Psoas muscle (tissue), 8 donors: Measurements from ENCODE around the gene TOM1. TPM values are rescaled to one million over a fixed set of nuclear protein-coding genes. Genes with fewer than 3 reads are reported as not detected.

ENCODE experiments used
- ATAC-seq, 4 donors: fragments of 200-7000 bp; cut with Tn5 transposase; one replicate each; pipeline ENCODE4 v1.9.1; 2020; ENCODE audit warnings: moderate library complexity in 3 of 4, mild to moderate bottlenecking in 2 of 4
- DNase-seq, 2 donors: peaks; one replicate each; pipeline ENCODE4 v3.0.0-alpha.2; 2020
- H3K27ac ChIP-seq: fragments of 200-600 bp; one replicate; pipeline ENCODE4 v1.8.0; 2022
- H3K27me3 ChIP-seq, 3 donors: fragments of 200-600 bp in 1 of 3; one replicate each; pipeline versions ENCODE4 v1.6.1 to v1.8.0; 2013 to 2022; ENCODE audit warnings: low read length in 2 of 3, mild to moderate bottlenecking in 2 of 3, moderate library complexity in 1 of 3; ENCODE audit not compliant: insufficient read depth in 3 of 3
- H3K36me3 ChIP-seq, 2 donors: fragments of 200-600 bp in 1 of 2; one replicate each; pipeline versions ENCODE4 v1.6.1 to v1.8.0; 2013 to 2022; ENCODE audit warnings: low read depth in 1 of 2, mild to moderate bottlenecking in 1 of 2, moderate library complexity in 1 of 2; ENCODE audit not compliant: insufficient read depth in 1 of 2
- H3K4me1 ChIP-seq: fragments of 200-600 bp; one replicate; pipeline ENCODE4 v1.8.0; 2022
- H3K4me3 ChIP-seq: fragments of 200-600 bp; one replicate; pipeline ENCODE4 v1.8.0; 2022; ENCODE audit warnings: mild to moderate bottlenecking
- H3K9me3 ChIP-seq: fragments of 200-600 bp; one replicate; pipeline ENCODE4 v1.8.0; 2022
- WGBS, 3 donors: extraction: QIAGEN DNeasy Blood & Tissue Kit; methylation state at CpG; one replicate each; pipeline versions ENCODE4 v1.1.6 to v1.1.7; 2013; 5-methylcytosine and 5-hydroxymethylcytosine counted together
- intact Hi-C, 2 donors: fragments of 100-400 bp; cut with DNase I; formaldehyde crosslinking; loops; one replicate each; pipeline versions ENCODE4 v1.11.0 to v1.14.2; 2022
- polyA plus RNA-seq, 3 donors: library from polyadenylated mRNA; stranded (reverse); fragments of 200-250 nt; gene quantifications; one replicate each; pipeline ENCODE4 v1.2.3, GENCODE V29; 2013
- total RNA-seq, 4 donors: library from RNA; stranded (reverse); fragmentation: NEBNext Ultra II Directional in 2 of 4; extraction: Animal tissue kit (Norgen Biotek cat#: 25700) in 2 of 4; gene quantifications; one replicate each; pipeline versions ENCODE4 v1.2.1 to v1.2.4, GENCODE V29; 2021 to 2023
- TF ChIP-seq, protein P1 (sequence below): fragments of 200-600 bp; IDR thresholded peaks from one replicate; pipeline ENCODE4 v1.8.0; 2022; ENCODE audit warnings: antibody characterized with exemption
- donor health status: healthy with polysubstance abuse.
- donor health status: DM: no; HTN: no; CAD: no; lungs with moderate emphysema.
- donor health status: Bipolar disorder and iron deficiency.
- donor health status: healthy.
- donor health status: DM: yes; HTN: yes; CAD: no.
- donor health status: DM: no; HTN: no; CAD: no.
- donor health status: DM: no; HTN: no; CAD: no.
- donor health status: DM: yes; HTN: yes; CAD: no.

TOM1 gene
- total and polyA plus RNA-seq, 7 donors = 69.7 to 187 (median 116) TPM

DNA sequence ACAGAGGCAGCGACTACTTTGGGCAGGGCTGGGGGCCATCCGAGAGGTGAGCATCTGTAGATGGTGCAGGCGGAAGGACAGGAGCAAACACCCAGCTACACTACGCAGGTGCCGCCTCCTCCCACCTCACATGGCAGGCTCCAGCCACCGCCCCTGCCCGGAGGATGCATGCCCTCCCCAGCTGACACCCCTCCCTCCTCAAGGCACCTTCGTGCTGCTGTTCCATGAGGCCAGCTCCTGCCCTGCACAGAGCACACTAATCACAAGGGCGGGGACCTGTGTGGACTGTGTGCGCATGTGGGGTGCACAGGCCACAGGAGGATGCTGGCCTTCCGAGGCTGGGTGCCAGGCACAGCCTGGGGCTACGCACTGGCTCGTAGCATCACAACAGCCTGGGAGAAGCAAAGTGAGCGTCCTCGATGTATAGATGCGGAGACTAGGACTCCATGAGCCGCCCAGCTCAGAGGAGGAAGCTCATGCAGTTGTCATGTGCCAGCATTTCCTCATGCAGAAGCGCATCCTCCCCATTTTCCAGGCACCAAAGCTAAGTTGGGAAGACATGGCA is 48.4 kb downstream of the TOM1 start:
- intact Hi-C loops = no loop called here
- Histone ChIP-seq H3K9me3 (no peaks in the 10 kb centered on the region), H3K4me3 (no peak overlapping the region), H3K27ac (no peak overlapping the region), H3K27me3 (no peaks in the 10 kb centered on the region), H3K4me1 (peaks cover 16% of the 10 kb centered on the region), H3K36me3 (peaks cover 9 to 50% of the 10 kb centered on the region in 2 donors)
- whole genome bisulfite sequencing, 3 donors = 93 to 94% (median 93%) methylated on average over 18 of the region's 18 CpGs
- TF ChIP-seq, protein P1, sequence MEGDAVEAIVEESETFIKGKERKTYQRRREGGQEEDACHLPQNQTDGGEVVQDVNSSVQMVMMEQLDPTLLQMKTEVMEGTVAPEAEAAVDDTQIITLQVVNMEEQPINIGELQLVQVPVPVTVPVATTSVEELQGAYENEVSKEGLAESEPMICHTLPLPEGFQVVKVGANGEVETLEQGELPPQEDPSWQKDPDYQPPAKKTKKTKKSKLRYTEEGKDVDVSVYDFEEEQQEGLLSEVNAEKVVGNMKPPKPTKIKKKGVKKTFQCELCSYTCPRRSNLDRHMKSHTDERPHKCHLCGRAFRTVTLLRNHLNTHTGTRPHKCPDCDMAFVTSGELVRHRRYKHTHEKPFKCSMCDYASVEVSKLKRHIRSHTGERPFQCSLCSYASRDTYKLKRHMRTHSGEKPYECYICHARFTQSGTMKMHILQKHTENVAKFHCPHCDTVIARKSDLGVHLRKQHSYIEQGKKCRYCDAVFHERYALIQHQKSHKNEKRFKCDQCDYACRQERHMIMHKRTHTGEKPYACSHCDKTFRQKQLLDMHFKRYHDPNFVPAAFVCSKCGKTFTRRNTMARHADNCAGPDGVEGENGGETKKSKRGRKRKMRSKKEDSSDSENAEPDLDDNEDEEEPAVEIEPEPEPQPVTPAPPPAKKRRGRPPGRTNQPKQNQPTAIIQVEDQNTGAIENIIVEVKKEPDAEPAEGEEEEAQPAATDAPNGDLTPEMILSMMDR = no peak
- no peak for DNase-seq
- no peak for ATAC-seq

DNA sequence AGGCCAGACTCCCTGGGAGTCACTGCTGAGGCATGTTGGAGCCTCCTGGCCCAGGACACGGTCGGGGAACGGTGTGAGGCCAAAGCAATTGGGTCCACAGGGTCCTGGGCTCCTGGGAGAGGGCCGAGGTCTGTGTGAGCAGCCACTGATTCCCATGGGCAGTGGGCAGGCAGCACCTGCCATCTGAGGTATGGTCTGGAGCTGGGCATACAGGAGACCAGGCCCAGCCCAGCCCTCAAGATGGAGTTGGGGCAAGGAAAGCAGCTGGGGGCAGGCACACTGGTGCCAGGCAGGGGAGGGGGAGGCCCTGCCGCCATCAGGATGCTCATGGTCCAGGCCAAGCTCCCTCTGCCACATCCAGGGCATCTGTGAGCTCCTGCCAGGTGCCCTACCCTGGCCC is 49.0 kb downstream of the TOM1 start:
- H3K36me3 ChIP-seq = peaks cover 5 to 50% of the 10 kb centered on the region in 2 donors
- intact Hi-C loops = no loop called here
- TF ChIP-seq, protein P1 = no peak
- H3K4me3 ChIP-seq = no peak overlapping the region
- H3K4me1 ChIP-seq = peaks cover 16% of the 10 kb centered on the region
- no peak overlapping the region for H3K27ac ChIP-seq
- DNase-seq = no peak
- ATAC-seq = no peak
- no peaks in the 10 kb centered on the region for H3K27me3 ChIP-seq
- 78 to 87% (median 84%) methylated on average over 5 of the region's 5 CpGs for WGBS, 3 donors
- H3K9me3 ChIP-seq = no peaks in the 10 kb centered on the region

DNA sequence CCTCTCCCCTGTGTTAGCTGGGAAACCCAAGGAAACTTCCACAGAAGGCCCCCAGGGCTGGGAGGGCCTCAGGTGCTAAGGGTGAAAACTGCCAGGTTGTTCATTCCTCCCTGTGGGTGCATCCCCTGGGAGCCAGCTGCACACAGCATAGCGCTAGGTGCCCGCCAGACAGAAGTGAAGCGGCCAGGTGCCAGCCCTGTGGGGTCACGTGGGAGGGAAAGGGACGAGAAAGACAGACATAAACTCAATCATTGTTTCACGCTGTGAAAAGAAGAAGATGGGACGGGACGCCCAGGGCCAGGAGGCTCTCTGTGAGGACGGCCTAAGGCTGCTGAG is 49.6 kb downstream of the TOM1 start:
- Histone ChIP-seq H3K4me3 (no peak overlapping the region), H3K4me1 (peaks cover 16% of the 10 kb centered on the region), H3K27ac (no peak overlapping the region), H3K9me3 (no peaks in the 10 kb centered on the region), H3K36me3 (peaks cover 4 to 45% of the 10 kb centered on the region in 2 donors), H3K27me3 (no peaks in the 10 kb centered on the region)
- DNase-seq (no peak), ATAC-seq (no peak)
- TF ChIP-seq, protein P1 = no peak
- intact Hi-C loops = no loop called here
- WGBS, 3 donors = 43 to 65% (median 51%) methylated on average over 9 of the region's 9 CpGs

DNA sequence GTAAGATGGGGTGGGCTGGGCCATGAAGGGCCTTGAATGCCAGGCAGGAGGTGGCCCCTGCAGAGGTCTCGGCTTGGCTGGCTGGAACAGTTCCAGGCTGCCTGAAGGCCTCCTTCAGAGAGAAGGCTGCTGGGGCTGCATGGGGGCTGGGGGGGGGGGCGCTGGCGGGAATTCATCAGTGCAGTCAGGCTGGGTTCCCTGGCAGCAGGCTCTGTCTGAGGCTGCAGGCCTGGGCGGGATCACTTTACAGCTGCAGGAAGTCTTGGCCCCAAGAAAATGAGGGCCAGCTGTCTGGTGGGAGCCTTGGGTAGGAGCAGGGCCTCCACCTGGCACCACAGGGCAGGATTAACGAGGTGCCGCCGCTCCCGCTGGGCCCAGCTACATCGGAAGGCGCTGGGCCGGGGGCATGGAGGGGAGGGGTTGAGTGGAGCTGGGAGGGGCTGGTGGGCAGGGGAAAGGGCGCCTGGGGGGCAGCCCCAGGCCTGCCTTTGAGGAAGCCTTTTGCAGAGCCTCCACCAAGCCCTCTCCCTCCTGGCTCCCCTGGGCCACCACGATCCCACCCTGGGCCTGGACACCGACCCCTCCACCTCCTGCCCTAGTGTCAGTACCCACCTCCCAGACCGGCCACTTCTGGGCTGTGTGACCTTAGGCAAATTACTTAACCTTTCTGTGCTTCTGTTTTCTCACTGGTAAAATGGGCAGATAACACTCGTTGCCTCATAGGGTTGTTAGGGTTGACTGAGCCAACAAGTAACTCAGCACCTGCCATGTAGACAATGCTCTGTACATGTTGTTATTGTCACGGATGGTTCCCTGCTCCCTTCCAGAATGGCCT is 50.2 kb downstream of the TOM1 start:
- Histone ChIP-seq H3K27me3 (no peaks in the 10 kb centered on the region), H3K36me3 (peaks cover 2 to 39% of the 10 kb centered on the region in 2 donors), H3K4me3 (peak overlapping the region; percentile 71), H3K4me1 (peaks cover 16% of the 10 kb centered on the region), H3K9me3 (no peaks in the 10 kb centered on the region), H3K27ac (peak overlapping the region; percentile 80)
- TF ChIP-seq, protein P1 = no peak
- intact Hi-C loops = loop anchor here (2.0 to 10.0 kb wide), 4 partner anchors 52 to 265 kb away; partner anchors contain the start of genes MB (in 1 of the 2) and MCM5 (in 1 of the 2)
- 26 to 28% (median 27%) methylated on average over 12 to 17 of the region's 17 CpGs for WGBS, 3 donors
- DNase-seq (no peak), ATAC-seq (peak; percentile 20 to 51 (median 40))
